Esophagus mucosa (tissue), 1 donor: Measurements from ENCODE around the gene SH3D19. TPM values are rescaled to one million over a fixed set of nuclear protein-coding genes. Genes with fewer than 3 reads are reported as not detected.

Experiments
- ATAC-seq: fragments of 200-7000 bp; cut with Tn5 transposase; one replicate; pipeline ENCODE4 v1.9.1; 2020
- total RNA-seq: library from RNA; stranded (reverse); gene quantifications from one replicate; pipeline ENCODE4 v1.2.4, GENCODE V29; 2023
- donor health status: DM: yes; HTN: yes; CAD: no.

Gene SH3D19
- total RNA-seq, 1 donor from 2014 or later = 31.6 TPM

- no peak for ATAC-seq
These were observed 132.0 kb downstream of the SH3D19 start for GRCh38 chr4:151193414-151193813.

GRCh38 chr4:151192556-151193235, 132.7 kb downstream of the SH3D19 start:
- no peak for ATAC-seq

- peak; percentile 50 for ATAC-seq
These were observed 140.6 kb downstream of the SH3D19 start for GRCh38 chr4:151184523-151185458.

GRCh38 chr4:151182455-151182996, 142.9 kb downstream of the SH3D19 start:
- no peak for ATAC-seq

GRCh38 chr4:151176685-151177084, 148.7 kb downstream of the SH3D19 start:
- ATAC-seq = no peak

GRCh38 chr4:151175754-151176631, 149.4 kb downstream of the SH3D19 start:
- ATAC-seq = no peak

- no peak for ATAC-seq
These were observed 150.2 kb downstream of the SH3D19 start for GRCh38 chr4:151175233-151175632.

- ATAC-seq = no peak
These were observed 150.6 kb downstream of the SH3D19 start for GRCh38 chr4:151174784-151175183.

- ATAC-seq = no peak
These were observed 151.5 kb downstream of the SH3D19 start for GRCh38 chr4:151173871-151174270.

GRCh38 chr4:151169900-151170299, 155.5 kb downstream of the SH3D19 start:
- ATAC-seq = no peak

- ATAC-seq = peak; percentile 31
These were observed 156.2 kb downstream of the SH3D19 start for GRCh38 chr4:151169223-151169622.

- ATAC-seq = no peak
These were observed 157.8 kb downstream of the SH3D19 start for GRCh38 chr4:151167561-151167960.

- no peak for ATAC-seq
These were observed 158.8 kb downstream of the SH3D19 start for GRCh38 chr4:151166636-151167035.

GRCh38 chr4:151165205-151166000, 160.0 kb downstream of the SH3D19 start:
- ATAC-seq = no peak

GRCh38 chr4:151163855-151164254, 161.6 kb downstream of the SH3D19 start:
- ATAC-seq = no peak

GRCh38 chr4:151158979-151159378, 166.4 kb downstream of the SH3D19 start:
- no peak for ATAC-seq

GRCh38 chr4:151157543-151157942, 167.9 kb downstream of the SH3D19 start:
- ATAC-seq = no peak

GRCh38 chr4:151153585-151153984, 171.8 kb downstream of the SH3D19 start:
- no peak for ATAC-seq

GRCh38 chr4:151152028-151152427, 173.4 kb downstream of the SH3D19 start:
- no peak for ATAC-seq

- no peak for ATAC-seq
These were observed 174.4 kb downstream of the SH3D19 start for GRCh38 chr4:151150821-151151580.

- ATAC-seq = no peak
These were observed 177.1 kb downstream of the SH3D19 start for GRCh38 chr4:151148261-151148660.
